GM19397 (cell line): ENCODE measurements around the gene CCDC148.
"Not testable (repeated sequence)": the region's sequence is repeated elsewhere in the genome, so short reads cannot be mapped to it uniquely, and the experiment has no call there.

Source experiments
- ATAC-seq: cut with Tn5 transposase; IDR thresholded peaks from one replicate; pipeline ENCODE4 v1.9.1; 2021; ENCODE audit warnings: mild to moderate bottlenecking, moderate library complexity; ENCODE audit not compliant: unreplicated experiment

Gene CCDC148

GRCh38 chr2:158300394-158300793, 156.2 kb downstream of the CCDC148 start:
- no peak for ATAC-seq

- no peak for ATAC-seq
Observed at GRCh38 chr2:158297606-158298005, 158.9 kb downstream of the CCDC148 start.

- no peak for ATAC-seq
Observed at GRCh38 chr2:158297120-158297519, 159.4 kb downstream of the CCDC148 start.

- no peak for ATAC-seq
Observed at GRCh38 chr2:158293722-158294121, 162.8 kb downstream of the CCDC148 start.

- no peak for ATAC-seq
Observed at GRCh38 chr2:158291544-158292180, 164.9 kb downstream of the CCDC148 start.

GRCh38 chr2:158290225-158290624, 166.3 kb downstream of the CCDC148 start:
- no peak for ATAC-seq

- ATAC-seq, result no peak
Observed at GRCh38 chr2:158276619-158277471, 179.7 kb downstream of the CCDC148 start.

GRCh38 chr2:158273791-158274190, 182.8 kb downstream of the CCDC148 start:
- no peak for ATAC-seq

- no peak for ATAC-seq
Observed at GRCh38 chr2:158270536-158270935, 186.0 kb downstream of the CCDC148 start.

- ATAC-seq, result no peak
Observed at GRCh38 chr2:158269143-158269542, 187.4 kb downstream of the CCDC148 start.

GRCh38 chr2:158266111-158266510, 190.4 kb downstream of the CCDC148 start:
- ATAC-seq, result no peak

GRCh38 chr2:158255257-158255656, 201.3 kb downstream of the CCDC148 start:
- ATAC-seq, result no peak

- ATAC-seq, result no peak
Observed at GRCh38 chr2:158253170-158253569, 203.4 kb downstream of the CCDC148 start.

GRCh38 chr2:158251356-158251755, 205.2 kb downstream of the CCDC148 start:
- no peak for ATAC-seq

GRCh38 chr2:158243392-158243791, 213.2 kb downstream of the CCDC148 start:
- ATAC-seq, result no peak

- ATAC-seq, result no peak
Observed at GRCh38 chr2:158242280-158242679, 214.3 kb downstream of the CCDC148 start.

GRCh38 chr2:158240975-158241374, 215.6 kb downstream of the CCDC148 start:
- ATAC-seq, result no peak

GRCh38 chr2:158239271-158239670, 217.3 kb downstream of the CCDC148 start:
- ATAC-seq, result no peak

GRCh38 chr2:158234497-158234896, 222.1 kb downstream of the CCDC148 start:
- ATAC-seq, result no peak

GRCh38 chr2:158232476-158232875, 224.1 kb downstream of the CCDC148 start:
- no peak for ATAC-seq

- no peak for ATAC-seq
Observed at GRCh38 chr2:158228943-158229508, 227.5 kb downstream of the CCDC148 start.

- not testable (repeated sequence) for ATAC-seq
Observed at GRCh38 chr2:158223066-158223465, 233.5 kb downstream of the CCDC148 start.
